Esophagus muscularis mucosa (tissue), 3 donors: ENCODE data around the gene DGKD.

Experiments used
- CTCF ChIP-seq, 3 experiments: fragments of 200-600 bp in 2 of 3; fragments of 450-650 bp in 1 of 3; sonication (generic) in 2 of 3; IDR thresholded peaks; one replicate each; pipeline ENCODE4 v1.5.1; 2017 to 2019; ENCODE audit warnings: antibody characterized with exemption in 3 of 3, mild to moderate bottlenecking in 2 of 3, moderate library complexity in 1 of 3
- POLR2A ChIP-seq: fragments of 450-650 bp; IDR thresholded peaks from one replicate; pipeline ENCODE4 v1.6.1; 2017; ENCODE audit warnings: antibody characterized with exemption, moderate library complexity, mild to moderate bottlenecking, low read depth
- POLR2AphosphoS5 ChIP-seq, 2 donors: sonication (generic); formaldehyde crosslinking; IDR thresholded peaks; one replicate each; pipeline ENCODE4 v1.6.1; 2017; ENCODE audit warnings: antibody characterized with exemption in 2 of 2

- TF ChIP-seq CTCF (IDR thresholded peaks at IDR 0.05) (no peak), POLR2A (no peak), POLR2AphosphoS5 (IDR thresholded peaks at IDR 0.05) (no peak)
These were observed 68.6 kb downstream of the DGKD start for GRCh38 chr2:233422649-233423551.
